ENCODE results near the gene PROK1.

Gene PROK1

GRCh38 chr1:110420874-110421793 lies 29.8 kb upstream of the PROK1 start:
- DNase-seq (ENCODE audit: low read depth, low spot score): no peak
- H3K4me3 ChIP-seq (ENCODE audit: low read depth, low read length): no peak overlapping the region
- ChIA-PET POLR2A (no interaction called here), CTCF (interaction anchor here (1.1 to 19.7 kb wide), 9 partner anchors 8 to 391 kb away, joined by 3 to 631 read pairs (median 4); partner anchors contain the start of gene PROK1)
- TF ChIP-seq CTCF (IDR thresholded peaks at IDR 0.05; ENCODE audit: insufficient read depth, low read length, missing control alignments): no peak

GRCh38 chr1:110424699-110425611 lies 26.0 kb upstream of the PROK1 start:
- POLR2A ChIA-PET: no interaction called here
- no peak for DNase-seq (ENCODE audit: low read depth, low spot score)
- no peak for TF ChIP-seq CTCF (IDR thresholded peaks at IDR 0.05; ENCODE audit: insufficient read depth, low read length, missing control alignments)
- no peak overlapping the region for H3K4me3 ChIP-seq (ENCODE audit: low read depth, low read length)
- CTCF ChIA-PET: interaction anchor here (1.0 to 19.7 kb wide), 3 partner anchors 12 to 217 kb away, joined by 3 to 631 read pairs (median 84); partner anchors contain the start of gene PROK1

- CTCF ChIA-PET: interaction anchor here (1.0 to 19.7 kb wide), 4 partner anchors 11 to 218 kb away, joined by 3 to 631 read pairs (median 44); partner anchors contain the start of gene PROK1
- DNase-seq (ENCODE audit: low read depth, low spot score): no peak
- POLR2A ChIA-PET: no interaction called here
- no peak for TF ChIP-seq CTCF (IDR thresholded peaks at IDR 0.05; ENCODE audit: insufficient read depth, low read length, missing control alignments)
- no peak overlapping the region for H3K4me3 ChIP-seq (ENCODE audit: low read depth, low read length)
Observed at GRCh38 chr1:110425612-110426152, 25.3 kb upstream of the PROK1 start.

- TF ChIP-seq CTCF (IDR thresholded peaks at IDR 0.05; ENCODE audit: insufficient read depth, low read length, missing control alignments): no peak
- no peak for DNase-seq (ENCODE audit: low read depth, low spot score)
Observed at GRCh38 chr1:110426854-110427253, 24.1 kb upstream of the PROK1 start.

GRCh38 chr1:110428946-110429345 lies 22.0 kb upstream of the PROK1 start:
- CTCF ChIA-PET: interaction anchor here (0.7 to 2.3 kb wide), 4 partner anchors 14 to 31 kb away, joined by 3 to 16 read pairs (median 6); no protein-coding TSS in a partner anchor
- no peak for DNase-seq (ENCODE audit: low read depth, low spot score)
- POLR2A ChIA-PET: no interaction called here
- TF ChIP-seq CTCF (IDR thresholded peaks at IDR 0.05; ENCODE audit: insufficient read depth, low read length, missing control alignments): no peak
- H3K4me3 ChIP-seq (ENCODE audit: low read depth, low read length): no peak overlapping the region

More at GRCh38 chr1:110426854-110427253, 24.1 kb upstream of the PROK1 start:
- no peak overlapping the region for H3K4me3 ChIP-seq (ENCODE audit: low read depth, low read length)
- ChIA-PET POLR2A (no interaction called here), CTCF (interaction anchor here (1.0 to 19.7 kb wide), 5 partner anchors 8 to 218 kb away, joined by 3 to 631 read pairs (median 4); partner anchors contain the start of gene PROK1)

Measured in AG04449 (cell line).